CD14-positive monocyte (primary cell): Measurements from ENCODE around the gene SLC16A12. TPM values are rescaled to one million over a fixed set of nuclear protein-coding genes. Genes with fewer than 3 reads are reported as not detected.
"Not testable (repeated sequence)": the region's sequence is repeated elsewhere in the genome, so short reads cannot be mapped to it uniquely, and the experiment has no call there.

Experiments
- DNase-seq, 3 donors: peaks; one replicate each; pipeline ENCODE4 v3.0.0-alpha.2; 2011 to 2022
- H2AFZ ChIP-seq: 2 replicates; pipeline ENCODE4 v1.6.0; 2012; ENCODE audit warnings: mild to moderate bottlenecking, low read depth, low read length, inconsistent platforms; ENCODE audit not compliant: insufficient read depth, poor library complexity, severe bottlenecking
- H3K27ac ChIP-seq, 2 donors: 1 replicate in 1 of 2; 2 replicates in 1 of 2; pipeline ENCODE4 v1.5.1; 2012 to 2013; ENCODE audit warnings: low read length in 2 of 2, control low read depth in 1 of 2, inconsistent platforms in 1 of 2, low read depth in 1 of 2, mild to moderate bottlenecking in 1 of 2
- H3K27me3 ChIP-seq, 2 donors: one replicate each; pipeline versions ENCODE4 v1.6.0 to v1.6.1; 2011 to 2013; ENCODE audit warnings: low read length in 2 of 2; ENCODE audit not compliant: control insufficient read depth in 2 of 2, insufficient read depth in 2 of 2
- H3K36me3 ChIP-seq, 2 donors: replicated peaks in 1 of 2; 1 replicate in 1 of 2; 2 replicates in 1 of 2; pipeline versions ENCODE4 v1.5.1 to v1.6.1; 2012 to 2013; ENCODE audit warnings: low read length in 2 of 2, control low read depth in 1 of 2, inconsistent platforms in 1 of 2, mild to moderate bottlenecking in 1 of 2; ENCODE audit not compliant: insufficient read depth in 2 of 2, control insufficient read depth in 1 of 2
- H3K4me1 ChIP-seq, 2 donors: 1 replicate in 1 of 2; 2 replicates in 1 of 2; pipeline versions ENCODE4 v1.5.1 to v1.6.1; 2012 to 2013; ENCODE audit warnings: low read length in 2 of 2, control low read depth in 1 of 2, inconsistent platforms in 1 of 2, mild to moderate bottlenecking in 1 of 2, moderate library complexity in 1 of 2; ENCODE audit not compliant: insufficient read depth in 2 of 2, control insufficient read depth in 1 of 2
- H3K4me2 ChIP-seq: replicated peaks from 2 replicates; pipeline ENCODE3; 2012; ENCODE audit warnings: low read length, moderate library complexity, mild to moderate bottlenecking; ENCODE audit not compliant: poor library complexity, severe bottlenecking; ENCODE audit errors: extremely low read depth
- H3K4me3 ChIP-seq, 3 experiments: fragments of 200-600 bp in 1 of 3; sonication (generic) in 1 of 3; replicated peaks in 1 of 3; 1 replicate in 2 of 3; 2 replicates in 1 of 3; pipeline ENCODE4 v1.5.1; 2011 to 2013; ENCODE audit warnings: low read length in 3 of 3, mild to moderate bottlenecking in 3 of 3, control low read depth in 2 of 3, low read depth in 2 of 3, inconsistent platforms in 1 of 3, moderate library complexity in 1 of 3
- H3K79me2 ChIP-seq: 2 replicates; pipeline ENCODE4 v1.6.0; 2012; ENCODE audit warnings: mild to moderate bottlenecking, control low read depth, inconsistent platforms, low read length, moderate library complexity; ENCODE audit not compliant: insufficient read depth
- H3K9ac ChIP-seq: 2 replicates; pipeline ENCODE4 v1.6.0; 2017; ENCODE audit warnings: low read length, mild to moderate bottlenecking; ENCODE audit not compliant: insufficient read depth, poor library complexity, severe bottlenecking
- H3K9me3 ChIP-seq, 2 donors: replicated peaks in 1 of 2; 1 replicate in 1 of 2; 2 replicates in 1 of 2; pipeline versions ENCODE4 v1.5.1 to v1.6.1; 2012 to 2013; ENCODE audit warnings: low read length in 2 of 2, control low read depth in 1 of 2; ENCODE audit not compliant: control insufficient read depth in 1 of 2, insufficient read depth in 1 of 2
- H4K20me1 ChIP-seq: 2 replicates; pipeline ENCODE4 v1.6.0; 2012; ENCODE audit warnings: mild to moderate bottlenecking, low read length, control low read depth, moderate library complexity; ENCODE audit not compliant: insufficient read depth
- H3K27ac Mint-ChIP-seq, 7 donors: one replicate each; pipeline ENCODE4 v1.8.0; 2020; ENCODE audit warnings: mild to moderate bottlenecking in 7 of 7, mixed read lengths in 7 of 7, moderate library complexity in 6 of 7, inconsistent platforms in 2 of 7
- H3K27me3 Mint-ChIP-seq, 3 donors: one replicate each; pipeline ENCODE4 v1.8.0; 2021 to 2022; ENCODE audit warnings: low read depth in 3 of 3, mild to moderate bottlenecking in 3 of 3, mixed read lengths in 3 of 3, moderate library complexity in 3 of 3, inconsistent platforms in 1 of 3
- H3K36me3 Mint-ChIP-seq, 2 donors: one replicate each; pipeline ENCODE4 v1.8.0; 2020; ENCODE audit warnings: mixed read lengths in 2 of 2, inconsistent platforms in 1 of 2, mild to moderate bottlenecking in 1 of 2
- H3K4me1 Mint-ChIP-seq: one replicate; pipeline ENCODE4 v1.8.0; 2020; ENCODE audit warnings: mild to moderate bottlenecking, mixed read lengths
- H3K4me3 Mint-ChIP-seq, 2 donors: one replicate each; pipeline ENCODE4 v1.8.0; 2020; ENCODE audit warnings: mild to moderate bottlenecking in 2 of 2, mixed read lengths in 2 of 2, moderate library complexity in 1 of 2
- H3K9me3 Mint-ChIP-seq, 7 donors: one replicate each; pipeline ENCODE4 v1.8.0; 2020 to 2022; ENCODE audit warnings: mixed read lengths in 7 of 7, mild to moderate bottlenecking in 6 of 7, moderate library complexity in 6 of 7, inconsistent platforms in 2 of 7
- whole genome bisulfite sequencing: methylation state at CpG from one replicate; pipeline ENCODE4 v1.1.5; 2013; ENCODE audit warnings: missing lambda C conversion rate; ENCODE audit not compliant: insufficient coverage; 5-methylcytosine and 5-hydroxymethylcytosine counted together
- intact Hi-C, 2 donors: fragments of 100-400 bp; cut with micrococcal nuclease; formaldehyde crosslinking; loops; one replicate each; pipeline versions ENCODE4 v1.15.0 to v1.15.1; 2023
- polyA plus RNA-seq, 3 donors: library from polyadenylated mRNA; depleted of rRNA in 1 of 3; unstranded in 2 of 3; stranded (reverse) in 1 of 3; fragments of 300-500 nt in 2 of 3; fragments of >200 nt in 1 of 3; fragmentation: Illumina TruSeq in 2 of 3; gene quantifications; 1 replicate in 2 of 3; 2 replicates in 1 of 3; pipeline ENCODE4 v1.2.3, GENCODE V29; 2012 to 2021
- TF ChIP-seq, protein P1 (sequence below): fragments of 200-600 bp; IDR thresholded peaks from one replicate; pipeline ENCODE4 v1.8.0; 2022; ENCODE audit warnings: antibody characterized with exemption, mild to moderate bottlenecking

The SLC16A12 gene
- polyA plus RNA-seq, 3 donors, result 0.04 TPM; not detected in 2

DNA sequence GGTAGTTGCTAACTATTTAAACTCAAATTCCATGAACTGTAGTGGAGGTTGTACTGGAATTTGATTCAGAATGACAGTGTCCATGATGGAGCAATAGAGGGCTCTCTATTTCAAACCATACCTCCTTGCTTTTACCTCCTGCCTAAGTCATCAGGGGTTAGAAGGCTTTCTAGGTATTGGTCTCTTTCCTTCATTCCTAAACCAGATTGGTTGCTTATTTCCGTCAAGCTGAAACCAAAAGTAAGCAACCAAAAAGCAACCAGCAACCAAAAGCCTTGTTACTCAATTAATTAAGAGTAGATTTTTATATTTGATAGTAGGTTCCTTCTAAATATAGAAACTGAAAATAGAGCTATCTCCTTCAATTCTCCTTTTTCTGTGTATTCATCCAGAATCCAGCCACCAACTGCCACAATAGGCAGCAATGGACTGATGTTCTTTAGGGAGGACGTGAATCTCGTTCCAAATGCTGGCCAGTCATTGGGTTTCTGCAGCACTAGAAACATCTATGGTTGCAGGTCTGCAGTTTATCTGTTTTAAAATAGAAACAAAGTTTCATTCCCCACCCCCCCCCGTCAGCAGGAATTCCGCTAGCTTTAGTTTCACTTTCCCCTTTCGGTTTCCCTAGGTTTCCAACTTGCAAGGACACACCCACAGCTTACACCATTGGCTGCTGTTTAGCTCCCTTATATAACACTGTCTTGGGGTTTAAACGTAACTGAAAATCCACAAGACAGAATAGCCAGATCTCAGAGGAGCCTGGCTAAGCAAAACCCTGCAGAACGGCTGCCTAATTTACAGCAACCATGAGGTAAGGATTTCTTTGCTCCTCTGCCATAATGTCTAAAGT lies 143.3 kb downstream of the SLC16A12 start, which contains the start of gene IFIT1:
TSS of gene IFIT1 (plus strand) at position 717 of the 850 bp plus-strand sequence. CDS start at position 807, 90 bp downstream.
- Histone ChIP-seq H3K36me3 (no peaks in the 10 kb centered on the region), H3K9ac (peak within 1 kb of the TSS; percentile 56), H3K4me3 (peak within 1 kb of the TSS; percentile 57 to 100 (median 100)), H2AFZ (peak within 1 kb of the TSS; percentile 74), H3K9me3 (no peaks in the 10 kb centered on the region), H3K27me3 (no peaks in the 10 kb centered on the region), H3K79me2 (no peaks in the 10 kb centered on the region), H3K4me2 (peak within 1 kb of the TSS; percentile 89), H3K4me1 (peaks cover 19 to 28% of the 10 kb centered on the region in 2 donors), H3K27ac (peak within 1 kb of the TSS; percentile 21 to 89), H4K20me1 (no peaks in the 10 kb centered on the region)
- H3K27me3 Mint-ChIP-seq, result no peaks in the 10 kb centered on the region
- H3K9me3 Mint-ChIP-seq, result no peaks in the 10 kb centered on the region
- H3K4me1 Mint-ChIP-seq, result peaks cover 19% of the 10 kb centered on the region
- peak; percentile 56 to 77 (median 59) for DNase-seq
- peak within 1 kb of the TSS; percentile 61 to 92 (median 87) for H3K27ac Mint-ChIP-seq
- peak within 1 kb of the TSS; percentile 76 to 90 for H3K4me3 Mint-ChIP-seq
- WGBS, result 0% methylated on average over 3 of the region's 8 CpGs
- TF ChIP-seq, protein P1, sequence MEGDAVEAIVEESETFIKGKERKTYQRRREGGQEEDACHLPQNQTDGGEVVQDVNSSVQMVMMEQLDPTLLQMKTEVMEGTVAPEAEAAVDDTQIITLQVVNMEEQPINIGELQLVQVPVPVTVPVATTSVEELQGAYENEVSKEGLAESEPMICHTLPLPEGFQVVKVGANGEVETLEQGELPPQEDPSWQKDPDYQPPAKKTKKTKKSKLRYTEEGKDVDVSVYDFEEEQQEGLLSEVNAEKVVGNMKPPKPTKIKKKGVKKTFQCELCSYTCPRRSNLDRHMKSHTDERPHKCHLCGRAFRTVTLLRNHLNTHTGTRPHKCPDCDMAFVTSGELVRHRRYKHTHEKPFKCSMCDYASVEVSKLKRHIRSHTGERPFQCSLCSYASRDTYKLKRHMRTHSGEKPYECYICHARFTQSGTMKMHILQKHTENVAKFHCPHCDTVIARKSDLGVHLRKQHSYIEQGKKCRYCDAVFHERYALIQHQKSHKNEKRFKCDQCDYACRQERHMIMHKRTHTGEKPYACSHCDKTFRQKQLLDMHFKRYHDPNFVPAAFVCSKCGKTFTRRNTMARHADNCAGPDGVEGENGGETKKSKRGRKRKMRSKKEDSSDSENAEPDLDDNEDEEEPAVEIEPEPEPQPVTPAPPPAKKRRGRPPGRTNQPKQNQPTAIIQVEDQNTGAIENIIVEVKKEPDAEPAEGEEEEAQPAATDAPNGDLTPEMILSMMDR, result no peak
- no peaks in the 10 kb centered on the region for H3K36me3 Mint-ChIP-seq
- intact Hi-C loops, result no loop called here

DNA sequence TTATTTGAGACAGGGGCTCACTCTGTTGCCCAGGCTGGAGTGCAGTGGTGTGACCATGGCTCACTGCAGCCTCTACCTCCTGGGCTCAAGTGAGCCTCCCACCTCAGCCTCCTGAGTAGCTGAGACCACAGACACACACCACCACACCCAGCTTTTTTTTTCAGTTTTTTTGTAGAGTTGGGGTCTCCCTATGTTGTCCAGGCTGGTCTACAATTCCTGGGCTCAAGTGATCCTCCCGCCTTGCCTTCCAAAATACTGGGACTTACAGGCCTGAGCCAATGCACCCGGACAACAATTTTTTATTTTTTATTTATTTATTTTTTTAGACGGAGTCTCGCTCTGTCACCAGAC lies 144.2 kb downstream of the SLC16A12 start:
- intact Hi-C loops, H3K4me3 ChIP-seq, H3K36me3 ChIP-seq, H3K4me2 ChIP-seq, H3K4me3 Mint-ChIP-seq, DNase-seq, H3K27ac Mint-ChIP-seq, H3K79me2 ChIP-seq, H3K9me3 Mint-ChIP-seq, H4K20me1 ChIP-seq, H2AFZ ChIP-seq, H3K27ac ChIP-seq, H3K9ac ChIP-seq, H3K9me3 ChIP-seq, H3K36me3 Mint-ChIP-seq, H3K27me3 Mint-ChIP-seq, H3K27me3 ChIP-seq: not testable (repeated sequence)
- H3K4me1 ChIP-seq, result peaks cover 19 to 28% of the 10 kb centered on the region in 2 donors
- no CpG with 5 or more reads among the region's 4 CpGs for WGBS
- H3K4me1 Mint-ChIP-seq, result peaks cover 19% of the 10 kb centered on the region
